ENCODE data around the gene DDX6.

DNA sequence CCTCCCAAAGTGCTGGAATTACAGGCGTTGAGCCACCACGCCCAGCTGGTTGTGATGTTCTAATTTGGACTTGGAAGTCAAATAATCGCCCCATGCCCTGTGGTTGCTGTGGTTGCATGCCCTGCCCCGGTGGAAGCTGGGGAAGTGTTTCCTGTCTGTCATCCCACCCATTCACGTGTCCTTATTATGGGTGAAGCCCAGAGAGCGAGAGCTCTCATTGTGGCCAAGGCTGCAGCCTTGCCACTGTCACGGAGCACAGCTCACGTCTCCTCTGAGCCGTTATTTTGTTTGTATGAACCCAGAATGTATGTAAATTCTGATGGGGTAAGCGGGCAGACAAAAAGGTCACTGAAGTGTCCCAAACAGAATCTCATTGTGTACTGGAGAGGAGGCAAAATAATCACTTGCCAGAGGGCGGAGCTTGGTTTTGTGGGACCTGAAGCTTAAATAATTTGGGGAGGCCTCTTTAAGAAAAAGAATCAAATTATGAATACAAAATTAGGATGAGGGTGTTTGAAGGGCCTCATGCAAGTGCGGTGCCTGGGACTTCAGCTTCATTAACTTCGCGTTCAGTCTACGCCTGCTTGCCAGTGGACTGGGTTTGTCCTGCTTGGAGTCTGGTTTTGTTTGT, 85.7 kb downstream of the DDX6 start:
- TF ChIP-seq SPI1 (IDR thresholded peaks at IDR 0.05; ENCODE audit: low read depth, low read length) (no peak), TAF1 (IDR thresholded peaks at IDR 0.05; ENCODE audit: low read depth, low read length) (no peak), POLR2AphosphoS5 (IDR thresholded peaks at IDR 0.05; ENCODE audit: low read depth, low read length) (no peak), POU2F2 (IDR thresholded peaks at IDR 0.05; ENCODE audit: low read depth, low read length) (no peak)

Data from GM12891 (cell line).